Lower leg skin (tissue), 3 donors: Measurements from ENCODE around the gene KCNMB2.

Experiments used
- CTCF ChIP-seq, 3 donors: fragments of 450-650 bp; IDR thresholded peaks; one replicate each; pipeline ENCODE4 v1.5.1; 2016; ENCODE audit warnings: antibody characterized with exemption in 3 of 3, mild to moderate bottlenecking in 3 of 3, moderate library complexity in 2 of 3
- POLR2A ChIP-seq, 2 donors: fragments of 450-650 bp; IDR thresholded peaks; one replicate each; pipeline ENCODE4 v1.6.1; 2016 to 2017; ENCODE audit warnings: antibody characterized with exemption in 2 of 2, mild to moderate bottlenecking in 1 of 2, moderate library complexity in 1 of 2

DNA sequence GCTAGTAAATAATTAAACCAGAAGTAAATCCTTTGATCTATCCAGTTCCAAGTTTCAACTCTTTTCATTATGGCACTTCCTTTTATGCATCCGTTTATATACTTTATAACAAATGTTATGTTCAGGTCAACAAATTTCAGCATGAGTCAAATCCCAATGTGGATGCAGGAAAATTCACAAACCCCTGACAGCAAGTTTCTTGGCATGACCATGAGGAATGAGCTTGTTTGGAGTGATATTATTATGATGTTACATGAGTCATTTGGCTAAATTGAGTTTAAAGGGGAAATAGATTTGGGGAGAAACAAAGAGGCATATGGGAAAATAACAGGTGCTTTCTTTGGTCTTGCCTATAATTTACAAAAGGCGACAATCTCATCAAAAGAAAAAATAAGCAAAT is 32.1 kb upstream of the KCNMB2 start:
- no peak for TF ChIP-seq CTCF (IDR thresholded peaks at IDR 0.05)
- TF ChIP-seq POLR2A (IDR thresholded peaks at IDR 0.05): no peak
